HepG2 (cell line): ENCODE measurements around the gene ZNF217. TPM values are rescaled to one million over a fixed set of nuclear protein-coding genes. Genes with fewer than 3 reads are reported as not detected.

Experiments
- ARHGAP35 ChIP-seq: sonication (generic); formaldehyde crosslinking; IDR thresholded peaks from 2 replicates; pipeline ENCODE4 v1.9.0; 2022; ENCODE audit warnings: mild to moderate bottlenecking, inconsistent platforms, moderate library complexity, missing genetic modification reagents, borderline replicate concordance
- ASH2L ChIP-seq: fragments of 300-600, 200-600 bp; sonication (generic); IDR thresholded peaks from 2 replicates; pipeline ENCODE4 v1.7.0; 2017; ENCODE audit warnings: low read depth, mild to moderate bottlenecking, moderate library complexity, mixed read lengths, low read length; ENCODE audit not compliant: insufficient read length
- ATAD3A ChIP-seq: sonication (generic); formaldehyde crosslinking; IDR thresholded peaks from 2 replicates; pipeline ENCODE4 v1.4.0; 2020; ENCODE audit warnings: missing genetic modification reagents
- KLF6 ChIP-seq: IDR thresholded peaks from 2 replicates; pipeline ENCODE4 v1.8.0; 2016; ENCODE audit warnings: missing biosample characterization, missing genetic modification reagents
- POGZ ChIP-seq: sonication (generic); formaldehyde crosslinking; IDR thresholded peaks from 2 replicates; pipeline ENCODE4 v1.4.0; 2020; ENCODE audit warnings: mild to moderate bottlenecking, missing genetic modification reagents
- TGIF2 ChIP-seq: IDR thresholded peaks from 2 replicates; pipeline ENCODE4 v1.6.1; 2016; ENCODE audit warnings: control low read depth, missing compliant biosample characterization
- THAP8 ChIP-seq: sonication (generic); formaldehyde crosslinking; IDR thresholded peaks from 2 replicates; pipeline ENCODE4 v1.5.1; 2020; ENCODE audit warnings: missing genetic modification reagents, mild to moderate bottlenecking, borderline replicate concordance
- YEATS4 ChIP-seq: sonication (generic); formaldehyde crosslinking; IDR thresholded peaks from 2 replicates; pipeline ENCODE4 v1.4.0; 2020; ENCODE audit warnings: missing genetic modification reagents, borderline replicate concordance
- YY1 ChIP-seq: IDR thresholded peaks from 2 replicates; pipeline ENCODE4 v1.6.1; 2011; ENCODE audit warnings: low read length, low read depth, moderate library complexity, mild to moderate bottlenecking; ENCODE audit not compliant: insufficient read depth, insufficient replicate concordance
- ZNF33B ChIP-seq: sonication (generic); formaldehyde crosslinking; IDR thresholded peaks from 2 replicates; pipeline ENCODE4 v1.5.1; 2020; ENCODE audit warnings: mild to moderate bottlenecking, missing genetic modification reagents
- ZNF547 ChIP-seq: sonication (generic); formaldehyde crosslinking; IDR thresholded peaks from 2 replicates; pipeline ENCODE4 v1.5.1; 2020; ENCODE audit warnings: mild to moderate bottlenecking, missing genetic modification reagents
- ZNF574 ChIP-seq: sonication (generic); formaldehyde crosslinking; IDR thresholded peaks from 2 replicates; pipeline ENCODE4 v1.4.0; 2020; ENCODE audit warnings: missing genetic modification reagents
- ZNF775 ChIP-seq: sonication (generic); formaldehyde crosslinking; IDR thresholded peaks from 2 replicates; pipeline ENCODE4 v1.4.0; 2020; ENCODE audit warnings: missing genetic modification reagents, mild to moderate bottlenecking, moderate library complexity, borderline replicate concordance
- polyA plus RNA-seq, 8 experiments: library from polyadenylated mRNA; depleted of rRNA in 3 of 8; stranded (reverse) in 7 of 8; unstranded in 1 of 8; fragments of >200 nt; fragmentation: Illumina TruSeq in 4 of 8; extraction: Trizol in 4 of 8; gene quantifications; 2 replicates each; pipeline versions ENCODE4 v1.2.1 to v1.2.3, GENCODE V29; 2011 to 2016; ENCODE audit warnings: low read depth in 4 of 8, missing spikeins in 1 of 8, mixed read lengths in 1 of 8; ENCODE audit not compliant: insufficient read depth in 1 of 8
- total RNA-seq, 5 experiments: library from RNA; depleted of rRNA; stranded (reverse); fragments of >200 nt; fragmentation: Illumina TruSeq; extraction: Trizol; gene quantifications; 2 replicates each; pipeline ENCODE4 v1.2.3, GENCODE V29; 2016; ENCODE audit warnings: low read depth in 1 of 5
- TF ChIP-seq, protein P1 (sequence below): sonication (generic); formaldehyde crosslinking; IDR thresholded peaks from 2 replicates; pipeline ENCODE4 v1.5.0; 2020; ENCODE audit warnings: mild to moderate bottlenecking, missing genetic modification reagents

The ZNF217 gene
- total and polyA plus RNA-seq, 2 of the 13 experiments (the other 11 are each of a cell fraction or from before 2014, with no cell fraction given): 22.3 to 29.8 TPM

- TF ChIP-seq POGZ (CRISPR knock-in tag): peak; percentile 76; the same call in 1 of the 2 replicates
- no peak for TF ChIP-seq ATAD3A
- TF ChIP-seq YEATS4 (CRISPR knock-in tag): peak; percentile 85
- peak; percentile 87 for TF ChIP-seq ASH2L
- TF ChIP-seq ZNF547 (CRISPR knock-in tag): no peak
- peak; percentile 90 for TF ChIP-seq YY1
- TF ChIP-seq TGIF2 (CRISPR knock-in tag): peak; percentile 82
- peak; percentile 69; the same call in 1 of the 2 replicates for TF ChIP-seq ZNF33B (CRISPR knock-in tag)
- TF ChIP-seq KLF6: no peak; the same call in 1 of the 2 replicates
- no peak for TF ChIP-seq ARHGAP35 (CRISPR knock-in tag)
- peak; percentile 76 for TF ChIP-seq ZNF574 (CRISPR knock-in tag)
- TF ChIP-seq, protein P1, sequence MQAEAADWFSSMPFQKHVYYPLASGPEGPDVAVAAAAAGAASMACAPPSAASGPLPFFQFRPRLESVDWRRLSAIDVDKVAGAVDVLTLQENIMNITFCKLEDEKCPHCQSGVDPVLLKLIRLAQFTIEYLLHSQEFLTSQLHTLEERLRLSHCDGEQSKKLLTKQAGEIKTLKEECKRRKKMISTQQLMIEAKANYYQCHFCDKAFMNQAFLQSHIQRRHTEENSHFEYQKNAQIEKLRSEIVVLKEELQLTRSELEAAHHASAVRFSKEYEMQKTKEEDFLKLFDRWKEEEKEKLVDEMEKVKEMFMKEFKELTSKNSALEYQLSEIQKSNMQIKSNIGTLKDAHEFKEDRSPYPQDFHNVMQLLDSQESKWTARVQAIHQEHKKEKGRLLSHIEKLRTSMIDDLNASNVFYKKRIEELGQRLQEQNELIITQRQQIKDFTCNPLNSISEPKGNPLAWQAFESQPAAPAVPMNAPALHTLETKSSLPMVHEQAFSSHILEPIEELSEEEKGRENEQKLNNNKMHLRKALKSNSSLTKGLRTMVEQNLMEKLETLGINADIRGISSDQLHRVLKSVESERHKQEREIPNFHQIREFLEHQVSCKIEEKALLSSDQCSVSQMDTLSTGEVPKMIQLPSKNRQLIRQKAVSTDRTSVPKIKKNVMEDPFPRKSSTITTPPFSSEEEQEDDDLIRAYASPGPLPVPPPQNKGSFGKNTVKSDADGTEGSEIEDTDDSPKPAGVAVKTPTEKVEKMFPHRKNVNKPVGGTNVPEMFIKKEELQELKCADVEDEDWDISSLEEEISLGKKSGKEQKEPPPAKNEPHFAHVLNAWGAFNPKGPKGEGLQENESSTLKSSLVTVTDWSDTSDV (CRISPR knock-in tag): no peak
- no peak for TF ChIP-seq THAP8 (CRISPR knock-in tag)
- 0 out of 2 replicates have a peak, but pooled peaks have one; percentile 61 for TF ChIP-seq ZNF775
Measured at GRCh38 chr20:53623454-53624211, 30.0 kb upstream of the ZNF217 start (continued).
